22Rv1 (cell line): Measurements from ENCODE around the gene CLIC4.

Source experiments
- H3K27ac ChIP-seq: fragments of 450-650 bp; 2 replicates; pipeline ENCODE4 v1.5.1; 2017
- ZFX ChIP-seq: fragments of 450-650 bp; IDR thresholded peaks from 2 replicates; pipeline ENCODE4 v1.6.1; 2017; ENCODE audit warnings: antibody characterized with exemption, borderline replicate concordance
- TF ChIP-seq, protein P1 (sequence below): fragments of 450-650 bp; IDR thresholded peaks from 2 replicates; pipeline ENCODE4 v1.5.1; 2017; ENCODE audit warnings: mild to moderate bottlenecking

Gene CLIC4

DNA sequence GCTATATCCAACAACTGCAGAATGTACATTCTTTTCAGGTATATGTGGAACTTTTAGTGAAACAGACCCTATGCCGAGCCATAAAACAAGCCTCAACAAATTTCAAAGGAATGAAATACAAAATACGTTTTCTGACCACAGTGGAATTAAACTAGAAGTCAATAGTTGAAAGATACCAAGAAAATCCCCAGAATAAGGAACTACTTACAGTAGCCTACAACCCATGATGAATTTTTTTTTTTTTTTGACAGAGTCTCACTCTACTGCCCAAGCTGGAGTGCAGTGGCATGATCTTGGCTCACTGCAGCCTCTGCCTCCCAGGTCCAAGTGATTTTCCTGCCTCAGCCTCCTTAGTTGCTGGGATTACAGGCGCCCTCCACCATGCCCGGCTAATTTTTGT lies 101.4 kb downstream of the CLIC4 start:
- H3K27ac ChIP-seq = no peak overlapping the region

DNA sequence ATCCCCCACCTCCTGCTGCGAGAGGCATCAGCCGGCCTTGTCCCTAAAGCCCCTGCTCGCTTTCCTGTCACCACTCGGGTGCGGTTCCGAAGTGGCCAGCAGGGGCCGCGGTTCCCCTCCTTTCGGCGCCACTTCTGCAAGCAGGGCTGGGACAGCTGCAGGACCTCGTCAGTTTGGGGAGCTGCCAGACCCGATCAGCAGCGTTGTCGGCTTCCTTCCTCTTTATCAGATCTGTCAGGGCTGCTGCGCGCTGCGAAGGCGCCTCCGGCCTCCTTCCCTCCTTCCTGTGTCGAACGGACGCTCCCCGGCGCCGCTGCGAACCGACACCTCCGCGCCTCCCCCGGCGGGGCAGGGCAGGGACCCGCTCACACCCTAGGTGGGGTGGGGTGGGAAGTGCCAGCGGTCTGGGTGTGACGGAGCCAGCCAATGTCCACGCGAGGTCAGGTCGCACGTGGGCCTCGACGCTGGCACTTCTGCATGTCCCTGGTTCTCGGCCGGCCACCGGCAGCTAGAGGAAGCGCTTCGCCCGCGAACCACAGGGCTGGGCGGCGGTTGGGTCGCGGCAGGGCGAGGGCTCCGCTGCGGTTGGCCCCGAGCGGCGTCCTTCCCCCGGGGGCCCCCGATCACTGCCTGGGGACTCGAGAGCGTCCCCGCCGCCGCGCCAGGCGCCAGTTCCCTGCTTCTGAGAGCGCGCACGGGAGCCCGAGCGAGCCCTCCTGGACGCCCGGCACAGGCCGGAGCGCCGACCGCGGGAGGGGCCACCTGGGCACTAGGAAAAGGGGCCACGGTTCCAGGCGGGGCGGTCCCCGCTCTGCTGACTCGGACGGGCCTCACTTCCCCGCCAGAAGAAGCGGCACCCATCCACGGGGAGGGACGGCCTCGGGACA lies 103.0 kb downstream of the CLIC4 start:
- TF ChIP-seq, protein P1, sequence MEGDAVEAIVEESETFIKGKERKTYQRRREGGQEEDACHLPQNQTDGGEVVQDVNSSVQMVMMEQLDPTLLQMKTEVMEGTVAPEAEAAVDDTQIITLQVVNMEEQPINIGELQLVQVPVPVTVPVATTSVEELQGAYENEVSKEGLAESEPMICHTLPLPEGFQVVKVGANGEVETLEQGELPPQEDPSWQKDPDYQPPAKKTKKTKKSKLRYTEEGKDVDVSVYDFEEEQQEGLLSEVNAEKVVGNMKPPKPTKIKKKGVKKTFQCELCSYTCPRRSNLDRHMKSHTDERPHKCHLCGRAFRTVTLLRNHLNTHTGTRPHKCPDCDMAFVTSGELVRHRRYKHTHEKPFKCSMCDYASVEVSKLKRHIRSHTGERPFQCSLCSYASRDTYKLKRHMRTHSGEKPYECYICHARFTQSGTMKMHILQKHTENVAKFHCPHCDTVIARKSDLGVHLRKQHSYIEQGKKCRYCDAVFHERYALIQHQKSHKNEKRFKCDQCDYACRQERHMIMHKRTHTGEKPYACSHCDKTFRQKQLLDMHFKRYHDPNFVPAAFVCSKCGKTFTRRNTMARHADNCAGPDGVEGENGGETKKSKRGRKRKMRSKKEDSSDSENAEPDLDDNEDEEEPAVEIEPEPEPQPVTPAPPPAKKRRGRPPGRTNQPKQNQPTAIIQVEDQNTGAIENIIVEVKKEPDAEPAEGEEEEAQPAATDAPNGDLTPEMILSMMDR = peak; percentile 94
- TF ChIP-seq ZFX = no peak
- H3K27ac ChIP-seq = peak overlapping the region; percentile 26; the same call in 1 of the 2 replicates

More for the DNA sequence above, 101.4 kb downstream of the CLIC4 start:
- TF ChIP-seq, protein P1 = no peak
- no peak for TF ChIP-seq ZFX

DNA sequence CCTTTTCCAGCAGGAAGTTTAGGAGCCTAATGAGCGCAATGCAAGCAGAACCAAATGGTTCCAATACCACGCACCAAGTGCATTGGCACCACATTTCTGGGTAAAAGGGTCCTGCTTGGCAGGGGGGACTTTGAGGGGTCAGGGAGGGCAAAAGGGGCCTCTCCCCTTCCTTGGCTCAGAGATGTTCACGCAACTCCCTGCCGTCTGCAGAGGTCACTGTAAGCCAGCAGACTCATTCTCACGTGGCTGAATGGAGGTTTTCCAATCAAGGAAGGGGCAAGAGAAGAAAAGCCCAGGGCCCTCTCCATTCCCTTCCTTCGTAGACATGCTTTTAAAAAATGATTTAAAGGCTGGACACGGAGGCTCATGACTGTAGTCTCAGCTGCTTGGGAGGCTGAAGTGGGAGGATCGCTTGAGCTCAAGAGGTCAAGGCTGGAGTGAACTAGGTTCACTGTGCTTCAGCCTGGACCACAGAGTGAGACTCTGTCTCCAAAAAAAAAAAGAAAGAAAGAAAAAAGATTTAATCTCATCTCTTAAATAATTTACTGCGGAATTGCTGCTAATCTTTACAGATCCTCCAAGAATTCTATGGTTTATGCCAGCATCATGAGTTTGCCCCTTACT lies 104.5 kb downstream of the CLIC4 start:
- TF ChIP-seq ZFX = no peak
- TF ChIP-seq, protein P1 = peak; percentile 38; the same call in 1 of the 2 replicates
- H3K27ac ChIP-seq = no peak overlapping the region

DNA sequence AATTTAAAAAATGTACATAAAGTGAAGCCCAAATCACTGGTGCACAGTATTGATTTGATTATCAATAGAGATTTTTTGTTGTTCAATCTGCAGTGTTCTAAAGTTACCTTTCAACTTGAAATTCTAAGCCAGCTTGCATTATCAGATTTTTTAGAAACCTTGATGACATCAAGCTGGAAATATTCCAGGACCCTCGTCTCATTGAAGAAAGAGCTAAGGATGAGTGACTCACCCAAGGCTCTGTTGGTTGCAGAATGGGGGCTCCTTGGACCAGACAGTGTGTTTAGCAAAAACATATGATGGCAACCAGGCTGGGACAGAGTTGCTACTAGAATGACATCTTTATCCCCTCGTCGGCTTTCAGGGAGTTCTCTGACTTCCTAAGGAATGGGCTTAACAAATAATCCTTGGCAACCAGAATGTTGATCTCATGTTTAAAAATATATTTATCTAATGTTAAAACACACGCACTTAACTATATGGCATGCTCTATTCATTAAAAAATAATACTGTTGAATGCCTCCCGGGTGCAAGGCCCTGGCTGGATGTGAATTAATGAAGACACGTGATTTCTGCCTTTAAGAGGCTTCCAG lies 105.2 kb downstream of the CLIC4 start:
- TF ChIP-seq, protein P1 = no peak
- TF ChIP-seq ZFX = no peak
- H3K27ac ChIP-seq = no peak overlapping the region

DNA sequence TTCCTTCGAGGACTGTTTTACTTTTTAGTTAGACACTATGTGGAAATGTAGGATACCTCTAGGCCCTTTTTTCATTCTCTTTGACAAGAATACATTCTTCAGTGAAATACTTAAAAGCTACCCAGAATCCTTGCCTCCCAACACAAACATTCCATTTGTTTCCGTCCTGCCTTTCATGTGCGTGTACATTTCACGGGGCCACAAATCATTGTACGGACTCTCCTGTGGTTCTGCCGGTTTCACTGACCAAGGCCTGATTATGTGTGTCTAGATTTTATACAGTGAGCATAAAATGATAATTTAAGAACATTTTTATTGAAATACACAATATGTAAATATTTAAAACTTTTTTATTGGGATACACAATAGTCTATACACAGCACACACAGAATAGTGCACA lies 108.4 kb downstream of the CLIC4 start:
- H3K27ac ChIP-seq = no peak overlapping the region
- no peak for TF ChIP-seq ZFX
- TF ChIP-seq, protein P1 = no peak

DNA sequence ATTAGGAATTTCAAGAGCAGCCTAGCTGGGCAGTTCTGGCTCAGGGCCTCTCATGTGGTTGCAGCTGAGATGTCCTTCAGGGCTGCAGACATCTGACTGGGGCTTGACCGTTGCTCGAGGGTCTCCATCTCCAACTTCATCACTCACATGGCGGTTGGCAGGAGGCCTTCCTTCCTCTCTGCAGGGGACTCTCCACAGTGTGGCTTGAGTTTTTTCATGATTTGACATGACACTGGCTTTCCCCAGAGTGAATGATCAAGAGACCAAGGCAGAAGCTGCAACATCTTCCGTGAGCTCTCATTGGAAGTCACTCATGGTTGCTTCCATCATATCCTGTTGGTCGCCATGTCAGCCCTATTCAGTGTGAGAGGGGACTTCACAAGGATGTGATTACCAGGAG lies 110.2 kb downstream of the CLIC4 start:
- no peak overlapping the region for H3K27ac ChIP-seq
- TF ChIP-seq, protein P1 = no peak
- no peak for TF ChIP-seq ZFX
